Measurements from ENCODE around the gene AKTIP.

- TF ChIP-seq CTCF (IDR thresholded peaks at IDR 0.05) = no peak
- TF ChIP-seq EP300 (IDR thresholded peaks at IDR 0.05) = no peak
- no peak for TF ChIP-seq POLR2A (IDR thresholded peaks at IDR 0.05)
- TF ChIP-seq POLR2AphosphoS5 (IDR thresholded peaks at IDR 0.05) = no peak
These were observed 44.0 kb upstream of the AKTIP start for GRCh38 chr16:53546988-53547391.

Measured in suprapubic skin (tissue), 4 donors.